Omental fat pad (tissue), 4 donors: Measurements from ENCODE around the gene PSMC4. TPM values are rescaled to one million over a fixed set of nuclear protein-coding genes. Genes with fewer than 3 reads are reported as not detected.

Source experiments
- ATAC-seq: fragments of 150-250 bp; one replicate; pipeline ENCODE4 v1.9.1; 2016; ENCODE audit warnings: mild to moderate bottlenecking, moderate library complexity; ENCODE audit not compliant: low FRiP score
- DNase-seq: peaks from one replicate; pipeline ENCODE4 v3.0.0-alpha.2; 2019; ENCODE audit warnings: low spot score
- CTCF ChIP-seq, 3 donors: fragments of 450-650 bp; IDR thresholded peaks; one replicate each; pipeline ENCODE4 v1.5.1; 2016 to 2017; ENCODE audit warnings: antibody characterized with exemption in 3 of 3, mild to moderate bottlenecking in 3 of 3, moderate library complexity in 2 of 3
- total RNA-seq, 4 donors: library from RNA; depleted of rRNA; stranded (reverse); fragments of >200 nt; gene quantifications; one replicate each; pipeline ENCODE4 v1.1.0, GENCODE V29; 2016

Gene PSMC4
- total RNA-seq, 4 donors from 2014 or later, result 52.6 to 141 (median 75.4) TPM

GRCh38 chr19:39937094-39937720 is 33.8 kb upstream of the PSMC4 start:
- ATAC-seq, result no peak
- TF ChIP-seq CTCF (IDR thresholded peaks at IDR 0.05), result no peak
- DNase-seq, result no peak

GRCh38 chr19:39937787-39938186 is 33.2 kb upstream of the PSMC4 start:
- ATAC-seq, result no peak
- no peak for TF ChIP-seq CTCF (IDR thresholded peaks at IDR 0.05)
- no peak for DNase-seq

- ATAC-seq (no peak), DNase-seq (no peak)
- TF ChIP-seq CTCF (IDR thresholded peaks at IDR 0.05), result no peak
Measured at GRCh38 chr19:39939556-39939955, 31.4 kb upstream of the PSMC4 start.

- TF ChIP-seq CTCF (IDR thresholded peaks at IDR 0.05), result no peak
- ATAC-seq, result no peak
- DNase-seq, result no peak
Measured at GRCh38 chr19:39940221-39940833, 30.6 kb upstream of the PSMC4 start.

- ATAC-seq, result no peak
- DNase-seq, result no peak
Measured at GRCh38 chr19:39941151-39941550, 29.8 kb upstream of the PSMC4 start.

GRCh38 chr19:39941615-39942365 is 29.2 kb upstream of the PSMC4 start:
- TF ChIP-seq CTCF (IDR thresholded peaks at IDR 0.05), result no peak
- ATAC-seq (no peak), DNase-seq (no peak)

More at GRCh38 chr19:39941151-39941550, 29.8 kb upstream of the PSMC4 start:
- TF ChIP-seq CTCF (IDR thresholded peaks at IDR 0.05), result no peak
